Astrocyte of the cerebellum (primary cell): Measurements from ENCODE around the gene DNM3.

ENCODE experiments used
- DNase-seq: peaks from one replicate; pipeline ENCODE4 v3.0.0-alpha.2; 2011; ENCODE audit warnings: low read depth
- H3K4me3 ChIP-seq: 2 replicates; pipeline ENCODE4 v1.5.1; 2011; ENCODE audit warnings: mild to moderate bottlenecking, low read depth, low read length, moderate library complexity
- CTCF ChIP-seq: IDR thresholded peaks from 2 replicates; pipeline ENCODE4 v1.5.1; 2012; ENCODE audit warnings: low read length, low read depth, moderate library complexity, mild to moderate bottlenecking; ENCODE audit errors: missing control alignments
- in situ Hi-C: cut with HindIII; loops from 2 replicates; pipeline ENCODE4 v1.10.0; 2017; ENCODE audit warnings: low sequenced_read_pairs

DNM3 gene

GRCh38 chr1:172354291-172355274, 513.3 kb downstream of the DNM3 start:
- no peak overlapping the region for H3K4me3 ChIP-seq
- DNase-seq, result no peak
- in situ Hi-C loops, result no loop called here
- TF ChIP-seq CTCF, result no peak

GRCh38 chr1:172356620-172357019, 515.3 kb downstream of the DNM3 start:
- no peak overlapping the region for H3K4me3 ChIP-seq
- DNase-seq, result no peak
- in situ Hi-C loops, result no loop called here
- no peak for TF ChIP-seq CTCF

- H3K4me3 ChIP-seq, result no peak overlapping the region
- no peak for TF ChIP-seq CTCF
- DNase-seq, result no peak
- in situ Hi-C loops, result no loop called here
These were observed 516.6 kb downstream of the DNM3 start for GRCh38 chr1:172357753-172358385.

- DNase-seq, result peak; percentile 93
- in situ Hi-C loops, result no loop called here
- no peak overlapping the region for H3K4me3 ChIP-seq
- no peak for TF ChIP-seq CTCF
These were observed 518.2 kb downstream of the DNM3 start for GRCh38 chr1:172359491-172359999.

GRCh38 chr1:172360511-172360910, 519.2 kb downstream of the DNM3 start:
- no peak for DNase-seq
- in situ Hi-C loops, result no loop called here
- no peak for TF ChIP-seq CTCF

GRCh38 chr1:172360985-172361384, 519.7 kb downstream of the DNM3 start:
- H3K4me3 ChIP-seq, result no peak overlapping the region
- DNase-seq, result no peak
- TF ChIP-seq CTCF, result no peak
- in situ Hi-C loops, result no loop called here

More at GRCh38 chr1:172360511-172360910, 519.2 kb downstream of the DNM3 start:
- H3K4me3 ChIP-seq, result no peak overlapping the region
